KOPT-K1 (cell line): Measurements from ENCODE around the gene PCARE.

Source experiments
- H3K27ac ChIP-seq: fragments of 200-600 bp; sonication (generic); 2 replicates; pipeline ENCODE4 v1.5.1; 2016; ENCODE audit warnings: antibody characterized with exemption, mild to moderate bottlenecking, low read depth, low read length; ENCODE audit not compliant: poor library complexity, severe bottlenecking
- H3K36me3 ChIP-seq: fragments of 200-600 bp; sonication (generic); 2 replicates; pipeline ENCODE4 v1.5.1; 2017; ENCODE audit warnings: antibody characterized with exemption, mild to moderate bottlenecking, low read length, moderate library complexity; ENCODE audit not compliant: insufficient read depth
- H3K9me3 ChIP-seq: fragments of 200-600 bp; sonication (generic); 2 replicates; pipeline ENCODE4 v1.5.1; 2017; ENCODE audit warnings: antibody characterized with exemption, low read length, mild to moderate bottlenecking; ENCODE audit not compliant: insufficient read depth, poor library complexity, severe bottlenecking

PCARE gene

GRCh38 chr2:29074411-29074810, at the start of gene PCARE:
Gene PCARE (minus strand): TSS chr2:29074523. CDS start chr2:29074261, 262 bp downstream.
- H3K27ac ChIP-seq = no peak within 1 kb of the TSS

DNA sequence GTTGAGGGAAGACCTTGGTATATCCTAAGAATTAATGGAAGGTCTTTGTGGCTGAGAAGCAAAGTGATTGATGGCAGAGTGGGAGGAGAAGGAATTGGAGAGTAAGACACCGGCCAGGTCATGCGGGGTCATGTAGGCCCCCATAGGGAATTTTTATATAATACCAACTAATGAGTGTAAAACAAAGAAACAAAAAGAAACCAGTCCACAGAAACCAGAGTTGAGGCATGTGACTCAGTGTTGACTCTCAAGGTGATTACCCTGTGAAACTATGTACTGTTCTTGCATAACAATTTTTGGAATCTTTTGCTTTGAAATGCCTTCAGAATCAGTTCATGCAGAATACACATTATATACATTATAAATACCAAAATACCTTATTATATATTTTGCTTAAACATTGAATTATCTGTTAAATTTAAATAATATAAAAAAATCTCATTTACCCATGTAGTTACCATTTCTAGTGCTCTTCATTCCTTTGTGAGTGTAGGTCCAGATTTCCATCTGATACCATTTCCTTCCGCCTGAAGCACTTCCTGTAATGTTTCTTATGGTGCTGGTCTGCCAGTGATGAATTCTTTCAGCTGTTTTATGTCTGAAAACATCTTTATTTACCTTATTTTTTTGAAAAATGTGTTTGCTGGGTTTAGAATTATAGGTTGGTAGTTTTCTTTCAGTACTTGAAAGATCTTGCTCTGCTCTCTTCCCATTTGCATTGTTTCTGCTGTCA, 49.5 kb upstream of the PCARE start:
- Histone ChIP-seq H3K27ac (no peak overlapping the region), H3K9me3 (peaks cover 21% of the 10 kb centered on the region), H3K36me3 (peaks cover 61% of the 10 kb centered on the region)

More at GRCh38 chr2:29074411-29074810, at the start of gene PCARE:
- Histone ChIP-seq H3K9me3 (peaks cover 5% of the 10 kb centered on the region), H3K36me3 (no peaks in the 10 kb centered on the region)

DNA sequence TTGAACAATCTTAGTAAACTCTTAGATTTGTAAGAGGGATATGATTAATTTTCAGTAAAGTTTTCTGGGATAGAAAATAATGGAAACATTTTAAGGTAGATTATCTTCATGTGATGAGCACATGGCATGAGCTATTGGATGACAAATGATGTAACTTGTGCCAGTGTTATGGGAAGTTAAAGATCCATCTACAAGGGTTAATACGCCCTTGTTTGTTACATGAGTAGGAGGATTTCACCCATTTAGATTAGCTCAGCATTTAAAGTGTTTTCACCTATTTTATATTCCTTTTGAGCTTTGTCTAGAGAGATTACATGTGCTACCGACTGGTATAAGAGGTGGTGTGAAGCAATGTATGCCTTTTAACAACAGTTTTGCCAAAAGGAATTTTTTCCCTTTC, 46.5 kb upstream of the PCARE start:
- H3K36me3 ChIP-seq = peaks cover 46% of the 10 kb centered on the region
- peaks cover 21% of the 10 kb centered on the region for H3K9me3 ChIP-seq
- H3K27ac ChIP-seq = no peak overlapping the region

DNA sequence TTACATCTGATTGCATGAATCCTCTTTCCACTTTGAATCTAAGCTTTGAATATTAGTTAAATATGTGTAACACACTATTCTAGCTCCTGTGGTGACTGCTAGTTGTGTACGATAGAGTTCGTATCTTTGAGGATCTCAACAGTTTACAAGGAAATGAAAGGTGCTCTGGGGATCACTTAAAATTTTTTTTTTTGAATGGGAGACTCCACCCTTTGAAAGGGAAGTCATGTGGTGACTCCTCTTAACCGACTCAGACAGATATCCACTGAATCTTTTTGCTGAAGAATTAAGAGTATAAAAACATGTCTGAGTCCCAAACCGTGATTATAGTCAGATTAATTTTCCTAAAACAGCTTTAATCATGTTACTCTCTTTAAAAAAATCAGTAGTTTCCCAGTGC, 44.9 kb upstream of the PCARE start:
- Histone ChIP-seq H3K36me3 (peaks cover 31% of the 10 kb centered on the region), H3K9me3 (peaks cover 14% of the 10 kb centered on the region), H3K27ac (peak overlapping the region; percentile 30)

GRCh38 chr2:29117636-29118303, 43.4 kb upstream of the PCARE start:
- Histone ChIP-seq H3K9me3 (no peaks in the 10 kb centered on the region), H3K27ac (no peak overlapping the region), H3K36me3 (peaks cover 16% of the 10 kb centered on the region)

DNA sequence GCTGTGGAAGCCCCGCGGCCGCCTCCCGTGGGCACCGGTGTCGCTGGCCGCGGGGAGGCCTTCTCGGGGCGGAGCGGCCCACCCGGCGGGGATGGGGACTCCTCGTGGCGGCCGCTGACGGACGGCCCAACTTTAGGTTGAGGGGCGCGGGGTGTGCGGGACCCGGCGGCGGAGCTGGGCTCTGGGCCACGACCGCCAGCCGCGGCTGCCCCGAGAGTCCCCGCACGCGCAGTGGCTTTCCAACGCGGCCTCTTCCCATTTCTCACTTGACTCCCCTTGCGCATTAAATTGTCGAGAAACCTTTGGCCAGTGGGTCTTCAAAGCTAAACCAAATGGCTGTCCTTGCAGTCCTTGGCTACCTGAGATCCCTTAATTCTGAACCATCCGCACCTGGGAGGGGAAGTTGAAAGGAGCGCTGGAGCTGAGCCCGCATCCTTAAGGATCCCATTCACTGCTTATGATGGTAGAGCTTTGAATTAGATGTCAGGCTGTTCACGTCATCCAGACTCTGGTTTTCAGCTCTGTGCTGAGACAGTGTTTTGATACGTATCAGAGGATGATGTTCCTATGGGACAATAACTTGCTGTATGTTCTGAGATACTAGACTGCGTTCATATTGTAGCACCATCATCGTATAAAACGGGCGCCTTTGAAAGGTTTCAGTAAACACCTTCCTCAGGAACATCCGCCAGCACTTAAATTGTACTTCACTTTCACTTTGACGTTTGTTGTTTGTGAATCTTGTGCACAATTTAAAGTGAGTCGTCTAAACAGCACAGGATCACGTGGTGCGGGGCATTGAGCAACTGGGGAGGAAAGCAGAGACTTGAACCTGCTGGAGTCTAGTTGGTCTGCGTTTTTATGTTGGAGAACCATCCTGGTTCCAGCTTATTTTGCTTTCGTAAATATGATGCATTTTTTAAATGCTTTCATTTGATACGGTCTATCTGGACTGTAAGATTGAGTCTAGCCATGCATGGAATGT, 41.8 kb upstream of the PCARE start:
- H3K27ac ChIP-seq = peak overlapping the region; percentile 82
- no peaks in the 10 kb centered on the region for H3K36me3 ChIP-seq
- H3K9me3 ChIP-seq = no peaks in the 10 kb centered on the region

- Histone ChIP-seq H3K36me3 (no peaks in the 10 kb centered on the region), H3K27ac (peak within 1 kb of the TSS; percentile 82), H3K9me3 (no peaks in the 10 kb centered on the region)
These were observed 40.8 kb upstream of the PCARE start, which contains the start of gene CLIP4 for GRCh38 chr2:29114946-29115609. Gene CLIP4 (plus strand): TSS chr2:29115415. CDS start chr2:29121389, 5,974 bp downstream.

DNA sequence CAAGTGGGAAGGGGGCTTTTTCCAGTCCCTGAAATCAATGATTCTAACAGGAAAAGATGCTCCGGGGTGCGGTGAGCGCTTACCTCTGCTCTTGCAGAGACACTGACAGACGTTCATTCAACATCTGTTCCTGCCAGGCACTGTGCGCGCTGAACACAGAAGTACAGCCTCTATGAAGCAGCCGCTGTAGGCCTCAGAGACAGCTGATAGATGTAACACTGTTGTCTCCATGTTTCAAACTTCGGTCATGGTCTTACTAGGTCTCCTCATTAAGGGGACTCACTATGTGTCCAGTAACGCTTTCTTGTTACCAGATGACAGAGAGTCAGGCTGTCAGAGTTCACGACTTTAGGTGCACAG, 40.2 kb upstream of the PCARE start:
- Histone ChIP-seq H3K27ac (peak overlapping the region; percentile 82), H3K36me3 (no peaks in the 10 kb centered on the region), H3K9me3 (no peaks in the 10 kb centered on the region)

DNA sequence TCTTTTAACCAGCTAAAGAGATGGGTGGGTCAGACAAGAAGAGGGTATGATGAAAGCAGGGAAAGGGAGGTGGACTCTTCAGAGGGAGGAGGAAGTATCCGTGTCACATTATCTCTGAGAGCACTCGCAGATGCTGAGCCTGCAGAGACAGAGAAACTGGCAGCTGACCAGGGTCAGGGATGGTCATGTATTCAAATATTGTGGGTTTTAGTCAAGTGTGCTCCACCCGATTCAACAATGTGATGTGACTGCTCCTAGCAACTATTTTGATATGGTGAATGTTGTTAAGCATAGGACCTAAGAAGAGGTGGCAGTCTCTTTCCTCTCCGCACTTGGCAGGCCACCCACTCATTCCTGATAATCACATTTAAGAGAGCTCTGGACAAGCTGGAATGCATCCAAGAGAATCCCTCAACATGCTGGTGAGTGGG, 39.6 kb upstream of the PCARE start:
- Histone ChIP-seq H3K36me3 (no peaks in the 10 kb centered on the region), H3K27ac (no peak overlapping the region), H3K9me3 (no peaks in the 10 kb centered on the region)

GRCh38 chr2:29113027-29113686, 38.8 kb upstream of the PCARE start:
- H3K36me3 ChIP-seq = no peaks in the 10 kb centered on the region
- no peak overlapping the region for H3K27ac ChIP-seq
- H3K9me3 ChIP-seq = no peaks in the 10 kb centered on the region

- Histone ChIP-seq H3K9me3 (no peaks in the 10 kb centered on the region), H3K36me3 (no peaks in the 10 kb centered on the region), H3K27ac (no peak overlapping the region)
These were observed 38.1 kb upstream of the PCARE start for GRCh38 chr2:29112379-29112778.

DNA sequence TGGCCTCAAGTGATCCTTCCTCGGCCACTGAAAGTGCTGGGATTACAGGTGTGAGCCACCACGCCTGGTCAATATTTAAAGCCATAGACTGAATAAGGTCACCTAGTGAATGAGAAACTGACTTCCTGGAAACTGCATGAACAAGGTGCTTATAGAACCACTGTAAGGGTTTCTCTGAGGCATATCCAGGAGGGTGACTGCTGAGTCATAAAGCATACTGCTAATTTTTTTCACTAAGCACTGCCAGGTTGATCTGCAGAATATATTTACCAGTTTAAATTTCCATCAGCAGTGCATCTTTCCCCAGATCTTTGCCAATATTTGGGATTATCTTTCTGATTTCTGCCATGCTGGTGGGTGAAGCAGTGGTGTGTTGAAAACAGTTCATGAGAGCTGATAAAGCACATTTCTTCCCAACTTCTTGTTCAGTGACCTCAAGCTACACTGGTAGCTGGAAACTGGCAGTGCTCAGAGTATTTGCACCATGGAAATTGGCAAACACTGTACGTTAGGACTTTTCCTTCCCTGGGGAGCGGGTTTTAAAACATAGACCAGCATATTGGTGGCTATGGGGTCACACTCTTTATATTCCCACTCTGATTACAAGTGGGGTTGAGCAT, 36.7 kb upstream of the PCARE start:
- Histone ChIP-seq H3K36me3 (no peaks in the 10 kb centered on the region), H3K27ac (no peak overlapping the region), H3K9me3 (no peaks in the 10 kb centered on the region)

GRCh38 chr2:29109246-29109645, 34.9 kb upstream of the PCARE start:
- Histone ChIP-seq H3K36me3 (no peaks in the 10 kb centered on the region), H3K9me3 (no peaks in the 10 kb centered on the region), H3K27ac (no peak overlapping the region)

- Histone ChIP-seq H3K27ac (no peak overlapping the region), H3K9me3 (no peaks in the 10 kb centered on the region), H3K36me3 (no peaks in the 10 kb centered on the region)
These were observed 33.9 kb upstream of the PCARE start for GRCh38 chr2:29108225-29108624.
